Activated CD4-positive, alpha-beta T cell treated with anti-CD3 and anti-CD28 coated beads, Interleukin-2, amount 50 U/mL, for 16 hours (primary cell): ENCODE data around the gene TMEM140.
"Not testable (repeated sequence)": the region's sequence is repeated elsewhere in the genome, so short reads cannot be mapped to it uniquely, and the experiment has no call there.

Experiments
- DNase-seq: peaks from one replicate; pipeline ENCODE4 v3.0.0-alpha.2; 2020

The TMEM140 gene

DNA sequence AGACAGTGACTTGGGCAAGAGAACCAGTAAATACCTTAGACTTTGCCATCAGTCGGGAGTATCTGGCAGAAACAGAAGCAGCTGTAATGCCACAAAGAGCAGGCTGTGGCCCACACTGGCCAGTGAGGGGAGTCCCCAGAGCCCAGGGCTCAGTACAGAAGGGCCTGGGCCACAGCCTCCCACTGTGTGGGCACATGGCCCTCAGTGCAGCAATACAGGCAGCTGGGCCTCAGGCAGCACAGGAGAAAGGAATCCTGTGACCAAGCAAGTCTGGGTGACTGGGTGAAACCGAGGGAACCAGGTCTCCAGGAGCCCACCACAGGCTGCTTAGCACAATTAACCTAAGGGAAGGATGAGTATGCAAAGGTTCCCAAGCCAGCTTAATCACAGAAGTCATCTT lies 49.5 kb downstream of the TMEM140 start:
- DNase-seq = no peak

DNA sequence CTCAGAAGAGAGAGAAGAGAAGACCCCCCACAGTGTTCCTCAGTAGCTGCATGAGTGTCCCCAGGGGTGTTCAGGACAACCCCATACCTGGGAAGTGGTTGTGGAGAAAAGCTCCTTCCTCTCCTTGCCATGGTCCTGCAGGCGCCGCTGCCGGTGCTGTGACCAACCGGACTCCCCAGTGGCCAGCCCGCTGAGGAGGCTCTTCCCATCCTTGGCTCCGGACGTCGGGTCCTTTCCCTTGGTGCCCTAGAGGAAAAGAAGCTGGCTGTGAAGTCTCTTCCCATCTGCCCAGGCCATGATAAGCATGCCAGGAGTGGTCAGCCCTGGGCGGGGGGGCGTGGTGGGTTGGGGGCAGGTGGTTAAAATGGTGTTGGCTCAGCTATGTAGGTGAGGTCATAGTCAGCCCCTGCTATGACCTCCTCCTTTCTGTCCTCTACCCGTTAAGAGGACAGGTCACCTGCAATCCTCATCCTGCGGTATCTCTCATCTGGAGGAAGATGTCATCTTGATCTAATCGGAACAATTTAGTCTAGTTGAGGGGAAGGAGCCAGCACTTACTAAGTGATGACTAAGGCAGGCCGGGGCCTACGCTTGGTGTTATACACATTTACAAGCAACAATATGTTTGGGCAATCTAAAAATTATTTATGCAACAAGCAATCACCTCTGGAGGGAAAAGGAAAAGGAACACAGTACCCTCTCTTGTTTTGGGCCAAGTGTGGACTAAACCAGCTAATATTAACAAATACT lies 50.2 kb downstream of the TMEM140 start:
- DNase-seq = no peak

DNA sequence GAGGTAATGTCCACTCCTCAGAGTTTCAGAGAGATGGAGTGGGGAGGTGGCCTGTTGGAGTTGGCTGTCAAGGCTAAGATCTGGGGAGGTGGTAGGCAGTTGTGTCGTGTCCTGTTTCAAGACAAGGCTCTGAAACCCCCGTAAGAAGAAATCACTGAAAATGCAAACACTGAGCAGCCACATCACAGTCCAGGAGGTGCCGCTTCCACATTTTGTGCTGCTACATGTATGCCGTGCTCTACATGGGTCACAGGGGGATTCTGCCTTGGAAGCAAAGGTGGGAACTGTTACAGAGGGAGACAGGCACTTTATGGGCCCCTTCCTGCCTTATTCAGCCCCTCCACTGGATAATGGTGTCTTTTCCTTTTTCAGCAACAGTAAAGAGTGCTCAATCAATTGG lies 51.6 kb downstream of the TMEM140 start:
- no peak for DNase-seq

DNA sequence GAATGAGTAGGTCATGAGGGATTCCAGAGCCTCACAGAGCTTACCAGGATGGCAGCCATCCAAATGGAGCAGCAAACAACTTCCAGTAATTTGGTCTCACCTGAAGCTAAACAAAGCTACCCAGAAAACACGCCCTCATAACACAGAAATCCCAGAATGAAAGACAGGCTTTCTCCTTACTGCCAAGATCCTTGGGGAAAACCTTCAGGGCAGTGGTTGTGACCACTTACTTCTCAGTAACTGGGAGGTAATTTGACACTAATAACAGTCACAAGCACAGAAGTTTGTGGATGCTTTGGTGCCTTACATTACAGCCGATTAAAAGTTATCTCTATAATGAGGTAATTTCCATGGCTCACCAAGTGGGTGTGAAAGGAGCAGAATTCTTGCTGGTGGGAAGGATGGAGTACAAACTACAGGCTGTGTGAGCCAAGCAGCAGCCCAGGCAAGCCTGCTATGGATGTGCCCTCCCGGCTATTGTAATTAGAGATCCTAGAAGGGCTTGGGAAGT lies 53.0 kb downstream of the TMEM140 start:
- DNase-seq = no peak

DNA sequence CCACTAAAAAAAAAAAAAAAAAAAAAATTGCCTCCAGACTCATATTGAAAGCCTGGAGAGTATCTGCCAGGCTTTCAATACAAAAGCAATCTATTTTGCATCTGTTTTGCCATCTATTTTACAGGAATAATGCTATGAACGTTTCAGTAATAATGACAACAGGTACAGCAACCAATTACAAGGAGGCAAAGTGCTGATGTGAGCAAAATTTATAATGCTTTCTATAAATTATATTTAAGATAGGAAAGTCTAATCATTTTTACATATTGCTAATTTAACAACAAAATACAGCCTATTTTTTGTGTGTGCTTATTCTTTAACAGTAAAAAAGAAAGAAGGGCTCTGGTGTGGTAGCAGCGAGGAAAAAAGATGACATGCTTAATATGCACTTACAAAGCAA lies 53.5 kb downstream of the TMEM140 start:
- DNase-seq = no peak

DNA sequence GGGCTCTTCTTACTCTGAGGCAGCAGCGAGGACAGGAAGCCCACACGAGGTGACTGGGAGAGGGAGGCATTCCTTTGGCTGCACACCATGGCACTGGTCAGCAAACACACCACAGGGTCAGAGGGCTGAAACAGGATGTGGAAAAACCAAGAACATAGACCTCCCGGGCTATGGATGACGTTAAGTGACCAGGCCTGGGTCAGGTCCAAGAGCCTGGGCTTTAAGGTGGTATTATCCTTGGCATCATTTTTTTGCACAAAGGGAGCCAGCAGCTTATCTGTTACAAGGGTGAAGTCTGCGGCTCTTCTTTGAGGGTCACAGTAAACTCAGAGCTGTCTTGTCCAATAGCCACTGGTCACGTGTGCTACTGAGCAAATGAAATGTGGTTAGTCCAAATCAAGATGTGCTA lies 56.5 kb downstream of the TMEM140 start:
- no peak for DNase-seq

DNA sequence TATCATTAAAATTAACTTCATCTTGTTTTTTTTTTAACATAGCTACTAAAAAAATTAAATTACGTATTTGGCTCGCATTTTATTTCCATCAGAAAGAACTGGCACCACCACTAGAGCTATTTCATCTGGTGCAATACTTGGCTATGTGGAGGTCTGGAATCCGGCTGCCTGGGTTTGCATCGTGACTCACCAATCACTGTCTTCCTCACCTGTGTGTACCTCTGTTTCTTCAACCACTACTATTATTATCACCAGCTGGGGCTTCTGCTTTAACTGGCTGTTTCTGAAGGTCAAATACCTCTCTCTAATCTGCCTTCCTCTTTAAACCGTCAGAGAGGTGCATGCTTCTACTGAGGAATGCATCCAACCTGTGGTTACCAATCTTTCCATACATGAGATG lies 57.0 kb downstream of the TMEM140 start:
- DNase-seq = no peak

DNA sequence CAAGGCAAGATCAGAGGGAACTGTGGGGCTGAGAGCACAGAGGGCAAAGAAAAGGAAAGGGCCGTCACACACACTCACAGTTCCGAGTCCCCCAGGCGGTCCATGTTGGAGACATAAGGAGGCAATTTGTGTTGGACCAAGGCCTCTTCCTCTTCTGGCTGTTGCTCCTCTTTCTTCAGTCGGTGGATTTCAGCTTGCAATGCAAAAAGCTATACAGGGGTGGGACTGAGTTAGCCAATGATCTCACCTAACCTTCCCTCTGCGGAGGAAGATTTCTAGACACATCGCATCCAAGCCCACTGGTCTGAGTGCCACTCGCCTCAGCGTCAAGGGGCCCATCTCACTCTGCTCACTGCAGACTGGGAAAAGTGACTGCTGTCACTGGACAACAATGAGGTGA lies 58.0 kb downstream of the TMEM140 start:
- no peak for DNase-seq

DNA sequence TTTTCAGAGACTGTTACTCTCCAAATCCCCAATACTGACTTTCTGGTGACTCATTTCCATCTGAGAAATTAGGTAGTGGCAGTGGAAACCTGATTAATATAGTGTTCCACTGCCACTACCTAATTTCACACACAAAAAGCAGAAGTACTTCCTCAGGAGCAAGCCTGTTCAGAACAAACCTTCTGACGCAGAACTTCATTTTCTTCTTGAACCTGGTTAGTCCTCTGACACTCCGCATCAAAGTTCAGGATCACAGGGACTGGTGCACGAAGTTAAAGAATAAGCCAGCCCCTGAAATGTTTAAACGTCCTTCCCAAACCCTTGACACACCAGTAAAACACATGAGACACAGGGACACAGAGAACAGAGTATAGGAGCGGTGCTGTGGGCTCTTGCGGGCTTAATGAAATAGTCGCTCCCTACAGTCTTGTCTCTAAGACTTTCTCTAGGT lies 59.1 kb downstream of the TMEM140 start:
- peak; percentile 65 for DNase-seq

DNA sequence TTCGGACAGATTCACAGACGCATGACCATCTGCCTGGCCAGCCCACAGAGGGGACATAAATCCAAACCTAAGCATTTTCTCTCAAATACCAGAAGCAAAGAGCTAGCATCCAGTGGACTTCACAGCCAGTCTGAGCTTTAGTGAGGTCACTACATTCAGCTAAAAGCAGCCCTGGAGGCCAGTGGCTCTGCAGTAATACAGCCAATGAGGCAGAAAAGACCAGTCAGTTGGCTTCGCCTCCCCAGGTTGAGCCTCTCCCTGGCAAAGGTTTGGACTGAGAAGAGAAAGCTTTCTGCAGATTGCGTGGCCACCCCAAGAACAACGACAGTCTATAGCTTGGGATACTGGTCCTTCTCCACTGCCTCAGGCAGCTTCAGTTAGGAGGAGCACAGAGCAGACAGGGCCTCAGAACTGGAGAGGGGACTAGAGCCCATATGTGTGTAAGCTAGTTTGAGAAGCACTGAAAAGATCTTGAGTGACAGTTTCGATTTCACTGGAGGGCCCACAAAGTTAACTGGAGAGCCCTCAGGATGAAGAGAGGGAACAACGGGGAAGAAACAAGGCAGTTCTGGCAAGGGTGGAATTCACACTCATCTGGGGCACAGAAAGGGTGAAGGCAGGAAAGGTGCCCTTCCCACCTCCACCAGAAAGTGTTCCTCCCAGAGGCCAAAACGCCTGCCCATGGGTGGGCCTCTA lies 59.7 kb downstream of the TMEM140 start:
- no peak for DNase-seq

DNA sequence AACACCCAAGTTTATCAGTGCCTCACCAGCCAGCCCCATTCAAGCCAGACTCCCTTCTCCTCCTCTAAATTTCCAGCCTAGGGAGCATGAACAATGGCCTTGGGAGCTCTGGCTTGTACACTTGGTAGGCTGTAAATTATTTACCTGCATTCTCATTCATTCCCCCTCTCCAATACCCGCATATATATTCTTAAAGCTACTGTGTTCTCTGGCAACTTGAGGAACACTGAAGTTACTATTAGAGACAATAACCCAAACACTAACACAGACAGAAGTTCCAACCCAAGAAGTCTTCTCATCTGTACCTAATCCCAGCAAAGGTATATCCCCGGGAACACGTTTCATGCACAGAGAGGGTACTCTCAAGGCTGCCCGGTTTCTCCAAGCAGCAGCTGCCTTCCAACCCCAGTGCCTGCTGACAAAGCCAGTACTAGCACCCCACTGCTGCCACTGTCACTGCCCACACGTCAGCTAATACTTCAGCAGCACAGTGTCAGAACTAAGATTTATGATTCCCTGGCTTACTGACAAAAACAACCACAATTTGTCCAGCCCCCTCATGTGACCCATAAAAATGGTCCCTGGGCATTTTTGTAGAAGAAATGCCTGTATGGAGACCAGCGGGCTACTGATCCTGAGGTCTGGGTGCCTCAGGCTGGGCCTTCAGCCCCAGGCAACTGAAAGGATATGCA lies 60.4 kb downstream of the TMEM140 start:
- DNase-seq = no peak

DNA sequence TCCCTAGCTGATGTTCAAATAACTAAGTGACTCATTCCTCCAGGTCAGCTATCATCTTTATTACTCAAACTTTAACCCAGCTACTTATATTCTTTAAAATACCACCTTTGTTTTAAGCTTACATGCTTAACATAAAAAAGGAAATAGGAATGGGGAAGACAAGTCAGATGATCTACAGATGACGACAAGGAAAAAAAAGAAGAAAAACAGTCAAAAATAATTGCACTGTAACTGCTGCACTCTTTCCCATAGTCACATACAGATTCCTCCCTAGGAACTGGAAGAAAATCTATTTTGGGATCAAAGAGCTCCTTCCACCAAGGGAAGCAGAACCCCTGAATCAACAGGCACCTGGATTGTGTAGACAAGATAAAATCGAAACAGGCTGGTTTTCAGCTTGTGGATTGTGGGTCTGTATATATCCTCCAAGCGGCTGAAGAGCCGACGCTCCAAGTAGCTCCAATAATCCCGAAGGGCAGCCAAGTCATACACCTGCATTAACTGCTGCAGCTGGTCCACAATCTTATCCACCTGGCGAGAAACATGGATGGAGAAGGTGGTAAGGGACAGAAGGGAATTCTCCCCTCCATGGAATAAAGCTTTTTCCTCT lies 61.5 kb downstream of the TMEM140 start:
- DNase-seq = no peak

DNA sequence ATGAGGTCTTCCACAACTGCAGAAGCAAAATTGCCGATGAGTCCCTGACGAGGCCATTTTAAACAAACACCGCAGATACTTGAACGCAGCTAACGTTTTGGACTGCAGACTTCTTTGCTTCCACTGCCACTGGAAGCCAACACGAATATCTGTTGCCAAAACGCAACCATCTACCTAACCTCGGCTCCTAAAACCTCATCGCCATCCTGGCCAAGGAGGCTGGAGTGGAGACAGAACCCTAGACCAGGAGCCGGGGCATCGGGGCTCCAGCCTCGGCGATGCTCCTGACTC lies 63.0 kb downstream of the TMEM140 start:
- DNase-seq = peak; percentile 9

DNA sequence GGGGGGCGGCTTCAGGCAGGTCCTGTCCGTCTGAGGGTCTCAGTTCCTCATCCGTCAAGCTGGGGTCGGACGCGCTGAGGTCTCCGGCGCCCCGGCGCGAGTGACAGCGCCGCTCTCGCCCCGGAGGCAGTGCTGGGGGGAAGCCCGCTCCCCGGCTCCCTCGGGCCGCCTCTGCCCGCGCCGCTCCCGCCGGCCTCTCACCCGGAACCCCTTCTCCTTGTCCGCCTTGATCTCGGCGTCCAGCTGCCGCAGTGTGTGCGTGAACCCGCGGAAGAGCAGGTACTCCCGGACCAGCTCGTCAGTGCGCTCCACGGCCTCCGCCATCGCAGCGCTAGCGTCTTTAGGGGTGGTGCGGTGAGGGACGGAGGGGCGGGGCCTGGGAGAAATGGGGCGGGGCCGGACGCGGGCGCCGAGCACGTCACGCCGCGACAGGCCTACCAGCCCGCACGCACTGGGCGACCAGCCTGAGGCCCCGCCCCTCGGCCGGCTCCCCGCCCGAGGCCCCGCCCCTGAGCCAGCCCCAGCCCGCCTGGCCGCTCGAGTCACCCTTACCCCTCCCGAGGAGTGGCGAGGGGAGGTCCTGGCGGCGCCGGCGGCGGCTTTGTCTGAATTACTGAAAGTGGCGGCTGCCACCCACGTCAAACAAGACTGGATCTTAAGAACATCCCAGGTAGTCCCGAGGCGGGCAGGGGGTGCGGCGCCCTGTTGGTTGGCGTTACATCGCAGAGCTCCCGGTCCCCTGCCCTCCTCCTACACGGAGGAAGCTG lies 63.5 kb downstream of the TMEM140 start, which contains the start of gene WDR91:
WDR91 (minus strand) TSS at position 348 of the 767 bp plus-strand sequence; CDS start at position 324, 24 bp downstream.
- peak; percentile 96 for DNase-seq

DNA sequence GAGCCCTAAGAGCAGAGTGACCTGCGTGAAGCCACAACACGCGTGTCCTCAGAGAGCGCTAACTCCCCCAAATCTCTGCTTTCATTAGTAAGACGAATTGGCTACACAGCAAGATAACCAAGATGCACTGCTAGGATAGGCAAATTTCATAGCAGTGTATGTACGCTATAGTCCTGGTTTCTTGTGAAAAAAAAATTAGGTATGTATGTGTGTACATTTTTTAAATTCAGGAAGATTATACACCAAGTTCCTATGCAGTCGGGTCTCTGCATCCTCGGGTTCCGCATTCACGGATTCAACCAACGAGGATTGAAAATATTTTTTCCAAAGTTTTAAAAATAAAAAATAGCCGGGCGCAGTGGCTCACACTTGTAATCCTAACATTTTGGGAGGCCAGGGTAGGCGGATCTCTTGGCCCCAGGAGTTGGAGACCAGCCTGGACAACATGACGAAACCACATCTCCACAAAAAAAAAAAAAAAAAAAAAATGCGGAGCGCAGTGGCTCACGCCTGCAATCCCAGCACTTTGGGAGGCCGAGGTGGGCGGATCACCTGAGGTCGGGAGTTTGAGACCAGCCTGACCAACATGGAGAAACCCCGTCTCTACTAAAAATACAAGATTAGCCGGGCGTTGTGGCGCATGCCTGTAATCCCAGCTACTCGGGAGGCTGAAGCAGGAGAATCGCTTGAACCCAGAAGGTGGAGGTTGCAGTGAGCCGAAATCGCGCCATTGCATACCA lies 64.2 kb downstream of the TMEM140 start:
- not testable (repeated sequence) for DNase-seq

DNA sequence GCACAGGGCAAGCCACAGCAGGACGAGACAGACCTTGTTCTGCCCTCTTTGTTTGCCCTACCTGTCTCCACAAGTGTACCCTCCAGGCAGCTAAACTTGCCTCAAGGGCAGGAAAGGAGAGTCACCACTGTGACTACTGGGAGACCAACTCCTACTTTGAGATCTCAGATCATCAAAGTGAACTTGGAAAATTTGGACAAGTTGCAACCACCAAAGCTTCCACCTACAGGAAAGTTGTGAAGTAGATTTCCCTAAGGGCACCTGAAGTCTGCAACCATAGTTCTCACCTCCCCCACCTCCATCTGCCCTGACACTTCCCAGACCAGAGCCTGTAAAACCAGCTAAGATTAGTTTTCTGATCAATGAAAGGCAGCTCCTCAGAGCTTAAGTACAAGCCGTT lies 66.0 kb downstream of the TMEM140 start:
- no peak for DNase-seq

DNA sequence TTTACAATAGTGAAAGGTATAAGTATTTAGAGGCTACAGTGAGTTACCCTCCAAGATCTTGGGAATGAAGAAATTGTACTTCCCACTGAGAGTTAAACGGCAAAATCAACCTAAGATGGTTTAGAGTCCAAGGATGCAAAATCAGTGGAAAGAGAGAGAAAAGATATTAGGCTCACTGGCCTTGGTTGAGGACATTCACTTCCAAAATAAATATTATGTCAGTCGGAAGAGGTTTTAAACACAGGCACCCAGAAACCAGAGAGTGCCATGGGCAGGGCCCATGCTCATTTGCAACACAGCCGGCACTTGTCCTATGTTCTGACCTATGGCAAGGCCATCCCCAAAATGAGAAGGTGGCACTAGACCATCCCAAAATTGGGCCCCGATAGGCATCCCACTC lies 67.3 kb downstream of the TMEM140 start:
- DNase-seq = no peak

DNA sequence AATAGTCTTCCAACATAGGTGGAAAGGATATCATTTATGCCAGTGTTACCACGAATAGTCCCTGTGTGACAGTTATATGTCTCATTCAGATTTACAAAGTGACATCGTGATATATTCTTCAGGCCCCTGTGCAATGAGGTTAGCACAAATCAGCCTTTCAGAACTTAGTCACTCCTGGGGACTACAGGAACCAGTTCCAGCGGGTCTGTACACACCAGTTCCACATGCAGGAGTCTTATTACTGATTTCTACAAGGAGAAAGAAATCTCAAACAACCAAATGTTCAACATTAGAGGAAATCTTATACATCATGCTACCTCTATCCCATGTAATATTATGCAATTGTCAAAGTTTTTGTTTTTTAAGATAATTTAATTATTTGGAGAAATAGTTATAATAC lies 67.8 kb downstream of the TMEM140 start:
- DNase-seq = no peak
